HepG2 (cell line): ENCODE data around the gene STUM.

ENCODE experiments used
- CREB1 ChIP-seq, 2 experiments: fragments of 450-650 bp in 1 of 2; IDR thresholded peaks; 2 replicates each; pipeline ENCODE4 v1.6.1; 2016 to 2017; ENCODE audit warnings: control low read depth in 1 of 2, mild to moderate bottlenecking in 1 of 2, missing compliant biosample characterization in 1 of 2, missing genetic modification characterization in 1 of 2
- KLF9 ChIP-seq: IDR thresholded peaks from 2 replicates; pipeline ENCODE4 v1.6.1; 2016; ENCODE audit warnings: low read depth
- MZF1 ChIP-seq: sonication (generic); formaldehyde crosslinking; IDR thresholded peaks from 2 replicates; pipeline ENCODE4 v1.8.1; 2023; ENCODE audit warnings: mild to moderate bottlenecking, missing genetic modification reagents, borderline replicate concordance
- RFX5 ChIP-seq: IDR thresholded peaks from 2 replicates; pipeline ENCODE4 v1.6.1; 2011; ENCODE audit warnings: low read depth, low read length, improper control_type of control experiment
- ZNF10 ChIP-seq: sonication (generic); formaldehyde crosslinking; IDR thresholded peaks from 2 replicates; pipeline ENCODE4 v1.4.0; 2020; ENCODE audit warnings: mild to moderate bottlenecking, low read depth, missing genetic modification reagents, borderline replicate concordance
- ZNF337 ChIP-seq: sonication (generic); formaldehyde crosslinking; IDR thresholded peaks from 2 replicates; pipeline ENCODE4 v1.5.1; 2020; ENCODE audit warnings: missing genetic modification reagents, low read depth, mild to moderate bottlenecking, borderline replicate concordance
- ZNF354B ChIP-seq: sonication (generic); formaldehyde crosslinking; IDR thresholded peaks from 2 replicates; pipeline ENCODE4 v1.8.0; 2022; ENCODE audit warnings: mild to moderate bottlenecking, missing genetic modification reagents
- TF ChIP-seq, protein P1 (sequence below): sonication (generic); formaldehyde crosslinking; IDR thresholded peaks from 2 replicates; pipeline ENCODE4 v1.5.0; 2020; ENCODE audit warnings: mild to moderate bottlenecking, missing genetic modification reagents, moderate library complexity

DNA sequence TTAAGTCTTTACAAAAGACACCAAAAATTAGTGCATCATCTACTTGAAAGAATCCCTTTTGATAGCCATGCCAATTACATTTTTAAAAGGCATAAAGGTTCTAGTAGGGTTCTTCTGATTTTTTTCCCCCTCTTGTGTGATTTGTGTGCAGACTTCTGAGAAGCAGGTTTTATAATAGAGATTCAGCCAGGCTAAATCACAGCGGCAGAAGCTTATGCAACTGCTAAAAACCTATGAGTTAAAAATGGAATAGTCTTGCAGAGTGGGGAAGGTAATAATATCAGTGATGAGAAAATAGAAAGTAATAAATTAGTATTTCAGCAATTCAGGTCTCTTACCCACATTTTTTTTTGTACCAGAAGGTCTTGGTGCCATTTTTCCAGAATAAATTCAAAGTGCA lies 17.7 kb downstream of the STUM start:
- no peak for TF ChIP-seq CREB1 (IDR thresholded peaks at IDR 0.05)
- TF ChIP-seq CREB1 (CRISPR knock-in tag; IDR thresholded peaks at IDR 0.05) = no peak
- TF ChIP-seq KLF9 = no peak
- TF ChIP-seq MZF1 (CRISPR knock-in tag) = no peak
- no peak for TF ChIP-seq ZNF337
- TF ChIP-seq RFX5 = no peak
- TF ChIP-seq, protein P1, sequence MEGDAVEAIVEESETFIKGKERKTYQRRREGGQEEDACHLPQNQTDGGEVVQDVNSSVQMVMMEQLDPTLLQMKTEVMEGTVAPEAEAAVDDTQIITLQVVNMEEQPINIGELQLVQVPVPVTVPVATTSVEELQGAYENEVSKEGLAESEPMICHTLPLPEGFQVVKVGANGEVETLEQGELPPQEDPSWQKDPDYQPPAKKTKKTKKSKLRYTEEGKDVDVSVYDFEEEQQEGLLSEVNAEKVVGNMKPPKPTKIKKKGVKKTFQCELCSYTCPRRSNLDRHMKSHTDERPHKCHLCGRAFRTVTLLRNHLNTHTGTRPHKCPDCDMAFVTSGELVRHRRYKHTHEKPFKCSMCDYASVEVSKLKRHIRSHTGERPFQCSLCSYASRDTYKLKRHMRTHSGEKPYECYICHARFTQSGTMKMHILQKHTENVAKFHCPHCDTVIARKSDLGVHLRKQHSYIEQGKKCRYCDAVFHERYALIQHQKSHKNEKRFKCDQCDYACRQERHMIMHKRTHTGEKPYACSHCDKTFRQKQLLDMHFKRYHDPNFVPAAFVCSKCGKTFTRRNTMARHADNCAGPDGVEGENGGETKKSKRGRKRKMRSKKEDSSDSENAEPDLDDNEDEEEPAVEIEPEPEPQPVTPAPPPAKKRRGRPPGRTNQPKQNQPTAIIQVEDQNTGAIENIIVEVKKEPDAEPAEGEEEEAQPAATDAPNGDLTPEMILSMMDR = no peak
- TF ChIP-seq ZNF10 (CRISPR knock-in tag) = no peak
- no peak for TF ChIP-seq ZNF354B (CRISPR knock-in tag)
